H1 (cell line): Measurements from ENCODE around the gene FAM25A.
"Not testable (repeated sequence)": the region's sequence is repeated elsewhere in the genome, so short reads cannot be mapped to it uniquely, and the experiment has no call there.

ENCODE experiments used
- CBX5 ChIP-seq: fragments of 300-800, 300-1000 bp; sonication (generic); IDR thresholded peaks from 2 replicates; pipeline ENCODE4 v1.7.1; 2016; ENCODE audit warnings: antibody characterized with exemption, low read length, low read depth
- CHD2 ChIP-seq: IDR thresholded peaks from 2 replicates; pipeline ENCODE4 v1.6.1; 2012; ENCODE audit warnings: low read length, improper control_type of control experiment
- CTCF ChIP-seq, 3 experiments: IDR thresholded peaks; 1 replicate in 2 of 3; 2 replicates in 1 of 3; pipeline versions ENCODE4 v1.5.1 to v1.6.1; 2011; ENCODE audit warnings: low read length in 3 of 3, mild to moderate bottlenecking in 3 of 3, inconsistent platforms in 2 of 3, low read depth in 1 of 3, moderate library complexity in 1 of 3; ENCODE audit not compliant: insufficient read depth in 1 of 3; ENCODE audit errors: control extremely low read depth in 1 of 3
- EP300 ChIP-seq, 2 experiments: IDR thresholded peaks; 1 replicate in 1 of 2; 2 replicates in 1 of 2; pipeline ENCODE4 v1.6.1; 2011 to 2012; ENCODE audit warnings: low read depth in 2 of 2, low read length in 2 of 2, mild to moderate bottlenecking in 2 of 2, borderline replicate concordance in 1 of 2, inconsistent platforms in 1 of 2, moderate library complexity in 1 of 2
- KDM1A ChIP-seq: fragments of 200-600, 300-600 bp; sonication (generic); IDR thresholded peaks from 2 replicates; pipeline ENCODE4 v1.7.1; 2016; ENCODE audit warnings: mild to moderate bottlenecking, low read length, borderline replicate concordance
- NRF1 ChIP-seq: IDR thresholded peaks from 2 replicates; pipeline ENCODE4 v1.6.1; 2011; ENCODE audit warnings: mild to moderate bottlenecking, low read depth, low read length, improper control_type of control experiment
- POLR2A ChIP-seq, 2 experiments: IDR thresholded peaks; 1 replicate in 1 of 2; 2 replicates in 1 of 2; pipeline ENCODE4 v1.6.1; 2011; ENCODE audit warnings: low read depth in 2 of 2, low read length in 2 of 2, mild to moderate bottlenecking in 2 of 2; ENCODE audit errors: control extremely low read depth in 1 of 2
- SRF ChIP-seq: IDR thresholded peaks from 2 replicates; pipeline ENCODE4 v1.6.1; 2011; ENCODE audit warnings: mild to moderate bottlenecking, low read depth, low read length, moderate library complexity
- TAF1 ChIP-seq: IDR thresholded peaks from 2 replicates; pipeline ENCODE4 v1.6.1; 2011; ENCODE audit warnings: mild to moderate bottlenecking, low read depth, low read length
- ZNF274 ChIP-seq: IDR thresholded peaks from 2 replicates; pipeline ENCODE4 v1.7.0; 2012; ENCODE audit warnings: low read length, borderline replicate concordance; ENCODE audit errors: extremely low read depth

GRCh38 chr10:87019066-87019465 is 1.0 kb upstream of the FAM25A start:
- TF ChIP-seq CHD2; EP300 (IDR thresholded peaks at IDR 0.05; ENCODE audit: borderline replicate concordance in 1 of 2, low read depth in 2 of 2, low read length in 2 of 2); CTCF (IDR thresholded peaks at IDR 0.05; ENCODE audit: control extremely low read depth in 1 of 3, insufficient read depth in 1 of 3, low read depth in 1 of 3, low read length in 3 of 3); POLR2A (IDR thresholded peaks at IDR 0.05; ENCODE audit: control extremely low read depth in 1 of 2, low read depth in 2 of 2, low read length in 2 of 2); CBX5; NRF1; SRF; KDM1A; ZNF274; TAF1: not testable (repeated sequence)
